NB4 (cell line): Measurements from ENCODE around the gene ZNF236.

Experiments
- CTCF ChIP-seq: IDR thresholded peaks from one replicate; pipeline ENCODE4 v1.5.1; 2012; ENCODE audit warnings: low read depth, low read length
- MAX ChIP-seq: IDR thresholded peaks from 2 replicates; pipeline ENCODE4 v1.6.1; 2011; ENCODE audit warnings: low read depth, low read length
- MYC ChIP-seq: IDR thresholded peaks from 2 replicates; pipeline ENCODE4 v1.6.1; 2011; ENCODE audit warnings: low read depth, low read length
- POLR2A ChIP-seq: IDR thresholded peaks from 2 replicates; pipeline ENCODE4 v1.6.1; 2011; ENCODE audit warnings: mild to moderate bottlenecking; ENCODE audit not compliant: insufficient read length; ENCODE audit errors: extremely low read depth

GRCh38 chr18:76903386-76903785 lies 81.0 kb downstream of the ZNF236 start:
- TF ChIP-seq CTCF (no peak), POLR2A (no peak), MAX (no peak), MYC (no peak)
